Subcutaneous abdominal adipose tissue (tissue), 5 donors: ENCODE results near the gene SCAI.
"Not testable (repeated sequence)": the region's sequence is repeated elsewhere in the genome, so short reads cannot be mapped to it uniquely, and the experiment has no call there.

Source experiments
- H3K27ac ChIP-seq: one replicate; pipeline ENCODE4 v1.7.0; 2013; ENCODE audit warnings: low read depth, mild to moderate bottlenecking, inconsistent platforms, low read length, moderate library complexity
- H3K27me3 ChIP-seq, 5 donors: one replicate each; pipeline ENCODE4 v1.7.0; 2013; ENCODE audit warnings: low read length in 5 of 5, inconsistent platforms in 1 of 5; ENCODE audit not compliant: control insufficient read depth in 5 of 5, insufficient read depth in 4 of 5
- H3K36me3 ChIP-seq, 5 donors: one replicate each; pipeline ENCODE4 v1.7.0; 2013; ENCODE audit warnings: low read length in 5 of 5; ENCODE audit not compliant: control insufficient read depth in 5 of 5, insufficient read depth in 5 of 5
- H3K4me1 ChIP-seq, 5 donors: one replicate each; pipeline ENCODE4 v1.7.0; 2013; ENCODE audit warnings: low read length in 5 of 5, mild to moderate bottlenecking in 3 of 5, moderate library complexity in 1 of 5; ENCODE audit not compliant: control insufficient read depth in 5 of 5, insufficient read depth in 5 of 5
- H3K4me3 ChIP-seq, 5 donors: one replicate each; pipeline ENCODE4 v1.7.0; 2013; ENCODE audit warnings: low read length in 5 of 5, low read depth in 1 of 5
- H3K9ac ChIP-seq, 5 donors: one replicate each; pipeline ENCODE4 v1.7.0; 2013; ENCODE audit warnings: low read length in 5 of 5, mild to moderate bottlenecking in 4 of 5, moderate library complexity in 3 of 5
- H3K9me3 ChIP-seq, 5 donors: one replicate each; pipeline ENCODE4 v1.7.0; 2013; ENCODE audit warnings: low read length in 5 of 5; ENCODE audit not compliant: control insufficient read depth in 5 of 5
- donor health status: healthy.
- donor health status: healthy.
- donor health status: healthy.
- donor health status: healthy.
- donor health status: healthy.

SCAI gene

DNA sequence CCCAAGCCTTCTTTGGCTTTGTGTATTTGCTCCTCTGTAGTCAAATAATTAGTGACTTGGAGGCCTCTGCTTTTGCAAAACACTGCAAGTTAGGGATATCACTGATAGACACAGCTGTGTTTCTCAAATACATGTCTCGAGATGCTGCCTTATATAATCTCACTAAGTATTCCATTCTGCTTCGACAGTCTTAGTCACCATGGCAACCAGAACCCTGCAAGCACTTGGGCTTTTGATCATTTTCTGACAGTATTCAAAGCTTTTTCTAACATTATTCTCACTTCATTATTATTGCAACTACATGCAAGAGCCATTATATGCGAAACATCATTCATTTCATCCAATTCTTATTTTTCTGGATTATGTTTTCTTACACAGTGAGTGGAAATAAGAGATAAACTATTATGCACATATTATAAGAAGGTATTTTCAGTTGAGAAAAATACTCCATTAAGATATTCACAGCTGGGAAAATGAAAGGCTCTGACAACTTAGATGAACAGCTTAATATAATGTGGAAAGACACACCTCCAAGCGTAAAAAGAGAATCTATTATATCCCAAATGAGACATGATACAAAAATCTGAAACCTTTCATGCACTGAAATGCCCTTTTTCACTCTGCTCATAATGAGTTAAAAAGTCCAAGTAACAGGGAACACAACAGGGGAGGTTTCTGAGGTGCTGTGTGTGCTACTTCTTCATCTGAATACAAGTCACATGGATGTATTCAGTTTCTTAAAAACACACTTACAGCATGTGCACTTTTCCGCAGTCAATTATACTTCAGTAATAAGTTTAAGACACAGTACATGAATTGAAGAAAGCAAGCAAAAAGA lies 93.9 kb downstream of the SCAI start:
- H3K27me3 ChIP-seq: no peaks in the 10 kb centered on the region
- no peak overlapping the region for H3K4me3 ChIP-seq
- no peak overlapping the region for H3K9ac ChIP-seq
- H3K4me1 ChIP-seq: no peaks in the 10 kb centered on the region
- H3K27ac ChIP-seq: no peak overlapping the region
- peaks cover 0 to 8% (median 0%) of the 10 kb centered on the region in 5 donors for H3K36me3 ChIP-seq
- H3K9me3 ChIP-seq: no peaks in the 10 kb centered on the region

DNA sequence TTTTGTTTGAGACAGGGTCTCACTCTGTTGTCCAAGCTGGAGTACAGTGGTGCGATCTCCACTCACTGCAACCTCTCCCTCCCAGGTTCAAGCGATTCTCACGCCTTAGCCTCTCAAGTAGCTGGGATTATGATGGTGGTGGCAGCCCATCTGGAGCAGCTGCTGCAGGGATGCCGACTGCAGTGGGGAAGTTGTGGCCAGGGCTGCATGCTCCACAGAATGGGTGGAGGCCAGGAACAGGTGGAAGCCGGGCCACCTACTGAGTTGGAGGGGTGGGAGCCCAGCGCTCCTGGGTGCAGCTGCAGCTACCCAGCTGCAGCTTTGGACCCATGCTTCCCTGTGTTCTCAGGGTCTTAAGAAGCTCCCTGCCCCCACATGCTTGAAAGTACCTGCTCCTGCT lies 99.7 kb downstream of the SCAI start:
- Histone ChIP-seq H3K9me3 (no peaks in the 10 kb centered on the region), H3K36me3 (peaks cover 0 to 8% (median 0%) of the 10 kb centered on the region in 5 donors), H3K9ac (no peak overlapping the region), H3K27me3 (no peaks in the 10 kb centered on the region), H3K4me3 (no peak overlapping the region), H3K4me1 (no peaks in the 10 kb centered on the region), H3K27ac (no peak overlapping the region)

DNA sequence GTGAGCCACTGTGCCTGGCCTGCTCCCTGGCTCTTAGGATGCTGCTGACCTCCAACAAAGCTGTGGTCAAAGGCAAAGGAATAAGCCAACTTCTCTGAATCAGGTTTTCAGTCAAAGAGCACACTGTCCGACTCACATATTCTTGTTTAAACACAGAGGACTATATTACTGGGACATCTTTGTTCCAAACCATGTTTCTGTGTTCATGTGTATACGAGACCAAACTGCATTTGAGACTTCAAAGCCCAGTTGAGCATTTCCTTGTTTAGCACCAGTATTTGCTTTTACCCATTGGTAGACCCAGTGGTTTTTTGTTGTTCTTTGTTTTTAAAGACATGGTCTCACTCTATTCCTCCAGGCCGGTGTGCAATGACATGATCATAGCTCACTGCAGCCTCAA lies 100.2 kb downstream of the SCAI start:
- Histone ChIP-seq H3K27ac (no peak overlapping the region), H3K9me3 (no peaks in the 10 kb centered on the region), H3K4me1 (no peaks in the 10 kb centered on the region), H3K9ac (no peak overlapping the region), H3K4me3 (no peak overlapping the region), H3K36me3 (peaks cover 0 to 8% (median 0%) of the 10 kb centered on the region in 5 donors), H3K27me3 (no peaks in the 10 kb centered on the region)

DNA sequence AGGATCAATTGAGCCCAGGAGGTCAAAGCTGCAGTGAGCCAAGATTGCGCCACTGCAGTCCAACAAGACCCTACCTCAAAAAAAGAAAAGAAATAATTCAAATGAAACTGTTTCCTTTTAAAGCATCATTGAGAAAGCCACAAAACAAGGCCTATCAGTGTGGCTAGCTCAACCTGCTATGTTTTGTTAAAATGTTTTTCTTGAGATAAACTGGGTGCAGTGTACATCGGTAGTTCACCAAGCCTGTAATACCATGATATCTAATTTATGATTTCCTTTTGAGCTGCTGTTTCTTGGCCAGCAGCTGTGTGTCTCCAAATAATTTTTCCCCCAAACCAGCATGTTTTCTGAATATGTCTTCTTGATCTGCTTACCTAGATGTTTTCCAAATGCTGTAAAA lies 105.2 kb downstream of the SCAI start:
- H3K9ac ChIP-seq: no peak overlapping the region
- no peak overlapping the region for H3K4me3 ChIP-seq
- no peaks in the 10 kb centered on the region for H3K27me3 ChIP-seq
- no peaks in the 10 kb centered on the region for H3K4me1 ChIP-seq
- H3K36me3 ChIP-seq: no peaks in the 10 kb centered on the region
- no peaks in the 10 kb centered on the region for H3K9me3 ChIP-seq
- no peak overlapping the region for H3K27ac ChIP-seq

DNA sequence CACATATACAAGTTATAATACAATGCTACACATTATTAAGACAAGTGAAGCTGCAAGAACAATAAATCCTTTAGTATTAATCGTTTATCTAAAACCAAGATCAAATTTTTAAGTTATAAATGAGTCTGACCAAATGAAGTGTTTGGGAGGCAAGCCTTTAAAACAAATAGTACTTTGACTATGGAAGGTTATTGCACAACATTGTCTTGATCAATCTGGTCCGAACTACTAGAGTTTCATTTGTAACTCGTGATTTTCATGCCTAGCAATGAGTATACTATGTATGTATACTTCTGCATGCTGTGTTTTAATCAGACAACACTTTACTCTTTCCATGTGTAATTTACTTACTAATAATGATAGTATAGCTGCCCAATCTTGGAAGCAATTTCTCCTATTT lies 115.3 kb downstream of the SCAI start:
- Histone ChIP-seq H3K9me3 (no peaks in the 10 kb centered on the region), H3K36me3 (peaks cover 10 to 16% (median 12%) of the 10 kb centered on the region in 5 donors), H3K27me3 (no peaks in the 10 kb centered on the region), H3K27ac (no peak overlapping the region), H3K9ac (no peak overlapping the region), H3K4me1 (no peaks in the 10 kb centered on the region), H3K4me3 (no peak overlapping the region)

DNA sequence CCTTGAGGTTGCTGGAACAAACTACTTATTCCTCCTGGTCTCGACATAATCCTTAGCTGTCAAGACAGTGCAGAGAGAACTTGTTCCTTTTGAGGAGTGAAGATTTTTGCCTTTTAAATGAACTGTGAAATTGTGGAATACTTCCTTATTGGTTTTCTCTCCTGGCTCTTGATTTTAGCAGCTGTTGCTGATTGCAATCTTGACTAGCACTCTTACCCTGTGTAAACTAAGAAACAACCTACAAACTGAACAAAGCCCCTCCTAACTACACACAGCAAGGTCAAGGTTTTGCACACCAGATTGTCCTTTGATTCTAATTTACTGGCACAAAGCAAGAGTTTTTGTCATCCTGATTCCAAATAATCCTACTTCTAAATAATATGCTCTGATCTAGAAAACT lies 118.4 kb downstream of the SCAI start:
- Histone ChIP-seq H3K4me1 (no peaks in the 10 kb centered on the region), H3K36me3 (peaks cover 10 to 21% (median 16%) of the 10 kb centered on the region in 5 donors), H3K27ac (no peak overlapping the region), H3K9ac (no peak overlapping the region), H3K9me3 (peaks cover 0 to 4% (median 0%) of the 10 kb centered on the region in 5 donors), H3K4me3 (no peak overlapping the region), H3K27me3 (no peaks in the 10 kb centered on the region)

DNA sequence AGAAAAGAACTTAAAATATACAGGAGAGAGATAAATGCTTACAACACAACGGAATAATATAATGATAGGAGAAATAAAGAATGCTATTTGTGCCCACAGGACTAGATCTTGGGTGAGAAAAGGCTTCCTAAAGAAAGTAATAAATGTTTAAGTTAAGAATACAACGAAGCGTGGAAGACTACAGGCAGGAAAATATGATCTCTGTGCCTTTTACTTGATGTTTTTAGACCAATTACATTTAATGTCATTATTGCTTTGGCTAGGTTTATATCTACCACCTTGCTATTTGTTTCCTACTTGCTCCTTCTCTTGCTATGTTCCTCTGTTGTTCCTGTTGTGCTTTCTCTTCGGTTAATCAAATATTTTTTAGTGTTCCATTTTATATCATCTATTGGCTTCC lies 122.3 kb downstream of the SCAI start:
- Histone ChIP-seq H3K27me3 (no peaks in the 10 kb centered on the region), H3K9me3 (peaks cover 0 to 4% (median 0%) of the 10 kb centered on the region in 5 donors), H3K27ac (no peak overlapping the region), H3K9ac (no peak overlapping the region), H3K4me1 (no peaks in the 10 kb centered on the region), H3K4me3 (no peak overlapping the region), H3K36me3 (peaks cover 12 to 24% (median 20%) of the 10 kb centered on the region in 5 donors)

DNA sequence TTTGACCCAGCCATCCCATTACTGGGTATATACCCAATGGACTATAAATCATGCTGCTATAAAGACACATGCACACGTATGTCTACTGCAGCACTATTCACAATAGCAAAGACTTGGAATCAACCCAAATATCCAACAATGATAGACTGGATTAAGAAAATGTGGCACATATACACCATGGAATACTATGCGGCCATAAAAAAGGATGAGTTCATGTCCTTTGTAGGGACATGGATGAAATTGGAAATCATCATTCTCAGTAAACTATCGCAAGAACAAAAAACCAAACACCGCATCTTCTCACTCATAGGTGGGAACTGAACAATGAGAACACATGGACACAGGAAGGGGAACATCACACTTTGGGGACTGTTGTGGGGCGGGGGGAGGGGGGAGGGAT lies 127.7 kb downstream of the SCAI start:
- not testable (repeated sequence) for H3K9ac ChIP-seq, H3K27me3 ChIP-seq, H3K27ac ChIP-seq, H3K9me3 ChIP-seq, H3K4me1 ChIP-seq, H3K4me3 ChIP-seq
- H3K36me3 ChIP-seq: peaks cover 2 to 10% (median 8%) of the 10 kb centered on the region in 5 donors

DNA sequence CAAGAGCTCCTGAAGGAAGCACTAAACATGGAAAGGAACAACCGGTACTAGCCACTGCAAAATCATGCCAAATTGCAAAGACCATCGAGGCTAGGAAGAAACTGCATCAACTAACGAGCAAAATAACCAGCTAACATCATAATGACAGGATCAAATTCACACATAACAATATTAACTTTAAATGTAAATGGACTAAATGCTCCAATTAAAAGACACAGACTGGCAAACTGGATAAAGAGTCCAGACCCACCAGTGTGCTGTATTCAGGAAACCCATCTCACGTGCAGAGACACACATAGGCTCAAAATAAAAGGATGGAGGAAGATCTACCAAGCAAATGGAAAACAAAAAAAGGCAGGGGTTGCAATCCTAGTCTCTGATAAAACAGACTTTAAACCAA lies 131.3 kb downstream of the SCAI start:
- not testable (repeated sequence) for H3K4me3 ChIP-seq, H3K27ac ChIP-seq, H3K27me3 ChIP-seq, H3K4me1 ChIP-seq, H3K36me3 ChIP-seq, H3K9me3 ChIP-seq, H3K9ac ChIP-seq

DNA sequence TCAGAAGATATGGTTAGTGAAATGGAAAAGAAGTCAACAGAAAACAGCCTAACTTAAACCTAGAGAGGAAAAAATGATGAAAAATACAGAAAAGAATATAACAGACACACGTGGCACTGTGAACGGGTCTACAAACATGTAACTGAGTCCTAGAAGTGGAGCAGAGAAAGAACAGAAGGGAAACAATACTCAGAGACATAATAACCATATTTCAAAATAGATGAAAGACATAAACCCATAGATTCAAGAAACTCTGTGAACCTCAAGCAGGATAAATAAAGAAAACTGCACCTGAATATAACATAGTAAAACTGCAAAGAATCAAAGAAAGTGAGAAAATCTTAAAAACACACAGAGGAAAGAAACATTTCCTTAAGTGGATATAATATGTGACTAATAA lies 134.7 kb downstream of the SCAI start:
- no peaks in the 10 kb centered on the region for H3K4me1 ChIP-seq
- H3K4me3 ChIP-seq: no peak overlapping the region
- H3K9ac ChIP-seq: no peak overlapping the region
- peaks cover 0 to 3% (median 0%) of the 10 kb centered on the region in 5 donors for H3K36me3 ChIP-seq
- H3K27ac ChIP-seq: no peak overlapping the region
- no peaks in the 10 kb centered on the region for H3K27me3 ChIP-seq
- H3K9me3 ChIP-seq: no peaks in the 10 kb centered on the region
